ENCODE data around the gene PLXDC1. TPM values are rescaled to one million over a fixed set of nuclear protein-coding genes. Genes with fewer than 3 reads are reported as not detected.

The PLXDC1 gene
- total and polyA plus RNA-seq, 2 of the 13 experiments (the other 11 are each of a cell fraction or from before 2014, with no cell fraction given) = not detected

GRCh38 chr17:39200070-39200879 lies 48.8 kb upstream of the PLXDC1 start, which contains the start of gene RPL19 (continued):
- no peak for TF ChIP-seq ZUFSP (CRISPR knock-in tag; IDR thresholded peaks at IDR 0.05; ENCODE audit: borderline replicate concordance)
- TF ChIP-seq EED (CRISPR knock-in tag; IDR thresholded peaks at IDR 0.05) = peak; percentile 94
- no peak; the same call in 1 of the 2 replicates for TF ChIP-seq ZNF275 (CRISPR knock-in tag; IDR thresholded peaks at IDR 0.05; ENCODE audit: borderline replicate concordance)
- TF ChIP-seq ZNF780A (CRISPR knock-in tag; IDR thresholded peaks at IDR 0.05) = no peak
- peak; percentile 96; the same call in 1 of the 2 replicates for TF ChIP-seq NONO (IDR thresholded peaks at IDR 0.05)
- TF ChIP-seq NONO (CRISPR knock-in tag; conservative IDR thresholded peaks at IDR 0.05) = 0 out of 2 replicates have a peak, but pooled peaks have one; percentile 53
- peak; percentile 37; the same call in 1 of the 2 replicates for TF ChIP-seq TOE1 (CRISPR knock-in tag; IDR thresholded peaks at IDR 0.05)
- TF ChIP-seq ZNF737 (CRISPR knock-in tag; IDR thresholded peaks at IDR 0.05; ENCODE audit: borderline replicate concordance) = no peak; the same call in 1 of the 2 replicates
- no peak for TF ChIP-seq JUN (CRISPR knock-in tag; IDR thresholded peaks at IDR 0.05)
- no peak for TF ChIP-seq ZNF318 (CRISPR knock-in tag; IDR thresholded peaks at IDR 0.05)
- peak; percentile 96; the same call in 1 of the 2 replicates for TF ChIP-seq ZNF30 (CRISPR knock-in tag; IDR thresholded peaks at IDR 0.05)
- peak; percentile 76; the same call in 1 of the 2 replicates for TF ChIP-seq KAT8 (CRISPR knock-in tag; IDR thresholded peaks at IDR 0.05)
- peak; percentile 87; the same call in 1 of the 2 replicates for TF ChIP-seq KDM5A (IDR thresholded peaks at IDR 0.05; ENCODE audit: borderline replicate concordance, low read length)
- peak; percentile 85; the same call in 1 of the 2 replicates for TF ChIP-seq KDM2A (CRISPR knock-in tag; IDR thresholded peaks at IDR 0.05; ENCODE audit: borderline replicate concordance, low read depth)
- no peak for TF ChIP-seq ZNF33A (CRISPR knock-in tag; IDR thresholded peaks at IDR 0.05; ENCODE audit: borderline replicate concordance)
- no peak; the same call in 1 of the 2 replicates for TF ChIP-seq ZFP41 (CRISPR knock-in tag; IDR thresholded peaks at IDR 0.05; ENCODE audit: borderline replicate concordance)
- TF ChIP-seq ZNF326 (CRISPR knock-in tag; IDR thresholded peaks at IDR 0.05; ENCODE audit: borderline replicate concordance) = no peak
- TF ChIP-seq GATAD2A (CRISPR knock-in tag; IDR thresholded peaks at IDR 0.05) = no peak; the same call in 1 of the 2 replicates
